Jurkat, Clone E6-1 (cell line): Measurements from ENCODE around the gene DNAJC3.
A peak's percentile ranks its signal among the peaks of the same experiment; 100 is the strongest.

ENCODE experiments used
- DNase-seq: peaks from one replicate; pipeline ENCODE4 v3.0.0-alpha.2; 2011; ENCODE audit warnings: low read depth, low spot score
- H3K4me3 ChIP-seq: 2 replicates; pipeline ENCODE4 v1.5.1; 2011; ENCODE audit warnings: mild to moderate bottlenecking, low read length, control low read depth, moderate library complexity

The DNAJC3 gene

DNA sequence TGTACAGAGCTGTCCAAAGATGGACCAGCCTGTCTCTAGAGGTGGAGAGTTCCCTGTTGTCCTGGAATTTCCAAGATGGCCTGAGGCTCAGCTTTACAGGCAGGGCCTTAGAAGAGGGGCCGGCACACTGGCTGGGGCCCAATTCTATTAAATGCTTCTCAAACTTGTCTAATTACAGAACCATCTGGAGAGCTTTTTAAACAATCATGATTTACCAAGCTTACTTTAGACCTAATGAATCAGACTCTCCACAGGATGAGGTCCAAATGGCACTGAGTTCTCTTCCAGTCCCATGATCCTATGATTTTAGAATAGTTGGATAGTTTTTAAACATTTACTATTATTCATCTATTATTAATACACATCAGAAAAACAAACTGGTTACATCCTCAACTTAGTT is 123.5 kb downstream of the DNAJC3 start:
- DNase-seq, result no peak
- no peak overlapping the region for H3K4me3 ChIP-seq

DNA sequence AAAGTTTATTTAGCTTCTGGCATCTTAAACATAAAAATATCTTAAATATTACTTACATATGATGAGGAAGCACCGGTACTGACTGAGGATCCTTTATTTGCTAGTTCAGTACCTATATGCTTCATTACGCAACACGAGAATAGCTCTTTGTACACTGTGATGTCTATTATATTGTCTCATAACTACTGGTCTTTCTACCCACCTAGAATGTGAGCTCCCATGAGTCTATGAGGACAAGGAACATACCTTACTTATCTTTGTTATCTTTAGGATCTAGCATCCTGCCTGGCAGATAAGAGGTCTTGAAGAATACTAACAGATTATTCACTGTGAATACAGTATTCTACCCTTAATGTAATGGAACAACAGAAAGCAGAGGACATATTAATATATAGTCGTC is 124.9 kb downstream of the DNAJC3 start:
- no peak for DNase-seq
- no peak overlapping the region for H3K4me3 ChIP-seq

DNA sequence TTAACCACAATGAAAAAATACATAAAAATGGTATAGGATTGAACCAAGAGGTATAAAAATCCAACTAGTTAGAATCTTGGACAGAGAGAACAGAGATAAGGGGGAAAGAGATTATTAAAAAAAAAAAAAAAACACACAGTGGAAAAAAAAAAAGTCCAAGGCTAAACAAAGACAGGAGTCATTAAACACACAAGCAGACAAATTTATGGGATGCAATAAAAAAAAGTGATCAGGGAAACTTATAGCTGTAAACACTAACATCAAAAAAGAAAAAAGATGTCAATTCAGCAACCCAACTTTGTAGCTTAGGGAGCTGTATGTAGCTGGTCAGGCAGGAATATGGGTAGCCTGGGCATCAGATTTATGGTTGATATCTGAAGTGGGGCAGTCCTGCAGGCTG is 129.0 kb downstream of the DNAJC3 start:
- no peak overlapping the region for H3K4me3 ChIP-seq
- DNase-seq, result no peak

DNA sequence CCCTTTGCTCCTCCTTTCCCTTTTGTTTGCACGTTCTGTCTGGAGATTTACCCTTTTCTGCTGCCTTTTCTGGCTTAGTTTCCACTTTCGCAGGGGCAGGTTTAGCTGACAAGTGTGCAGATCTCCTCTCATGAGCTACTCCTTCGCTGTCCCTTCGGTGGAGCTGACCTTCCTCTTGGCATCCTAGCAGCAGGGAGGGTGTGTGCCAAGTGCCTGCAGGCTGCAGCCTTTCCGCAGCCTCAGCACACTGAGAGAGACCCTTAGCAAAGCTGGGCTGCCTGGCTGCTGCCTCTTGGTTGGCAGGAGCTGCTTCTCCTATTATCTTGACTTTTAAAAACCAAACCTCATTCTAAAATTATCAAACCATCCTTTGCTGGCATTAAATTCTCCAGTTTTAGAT is 132.5 kb downstream of the DNAJC3 start:
- DNase-seq, result no peak

DNA sequence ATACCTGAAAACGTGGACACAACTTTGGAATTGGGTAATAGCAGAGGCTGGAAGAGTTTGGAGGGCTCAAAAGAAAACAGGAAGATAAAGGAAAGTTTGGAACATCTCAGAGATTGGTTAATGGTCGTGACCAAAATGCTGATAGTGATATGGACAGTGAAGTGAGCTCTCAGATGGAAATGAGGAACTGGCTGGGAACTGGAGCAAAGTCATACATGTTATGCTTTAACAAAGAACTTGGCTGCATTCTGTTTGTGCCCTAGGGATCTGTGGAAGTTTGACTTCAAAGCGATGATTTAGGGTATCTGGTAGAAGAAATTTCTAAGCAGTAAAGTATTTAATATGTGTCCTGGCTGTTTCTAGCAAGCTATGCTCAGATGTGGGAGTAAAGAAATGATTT is 136.2 kb downstream of the DNAJC3 start:
- no peak overlapping the region for H3K4me3 ChIP-seq
- DNase-seq, result no peak

More for the DNA sequence above, 132.5 kb downstream of the DNAJC3 start:
- no peak overlapping the region for H3K4me3 ChIP-seq

DNA sequence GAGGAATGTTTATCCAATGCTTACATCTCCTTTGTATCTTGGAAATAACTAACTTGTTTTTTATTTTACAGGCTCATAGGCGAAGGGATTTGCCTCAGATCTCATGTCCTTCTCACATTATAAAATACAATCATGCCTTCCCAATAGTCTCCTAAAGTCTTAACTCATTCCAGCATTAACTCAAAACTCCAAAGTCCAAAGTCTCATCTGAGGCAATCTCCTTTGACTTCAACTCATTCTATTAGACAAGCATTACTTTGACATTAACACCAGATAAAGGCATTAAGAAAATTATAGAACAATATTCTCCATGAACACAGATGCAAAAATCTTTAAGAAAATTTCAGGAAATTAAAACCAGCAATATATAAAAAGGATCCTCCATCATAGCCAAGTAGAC is 137.6 kb downstream of the DNAJC3 start:
- DNase-seq, result no peak
- no peak overlapping the region for H3K4me3 ChIP-seq

DNA sequence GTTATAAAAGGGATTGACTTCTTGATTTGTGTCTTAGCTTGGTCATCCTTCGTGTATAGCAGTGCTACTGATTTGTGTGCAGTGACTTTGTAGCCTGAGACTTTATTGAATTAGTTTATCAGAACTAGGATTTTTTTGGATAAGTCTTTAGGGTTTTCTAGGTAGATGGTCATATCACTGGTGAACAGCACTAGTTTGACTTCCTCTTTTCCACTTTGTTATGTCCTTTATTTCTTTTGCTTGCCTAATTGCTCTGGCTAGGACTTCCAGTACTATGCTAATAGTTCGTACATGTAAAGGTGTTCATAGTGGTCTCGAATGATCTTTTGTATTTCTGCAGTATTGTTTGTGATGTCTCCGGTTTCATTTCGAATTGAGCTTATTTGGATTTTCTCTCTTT is 145.4 kb downstream of the DNAJC3 start:
- H3K4me3 ChIP-seq, result no peak overlapping the region

DNA sequence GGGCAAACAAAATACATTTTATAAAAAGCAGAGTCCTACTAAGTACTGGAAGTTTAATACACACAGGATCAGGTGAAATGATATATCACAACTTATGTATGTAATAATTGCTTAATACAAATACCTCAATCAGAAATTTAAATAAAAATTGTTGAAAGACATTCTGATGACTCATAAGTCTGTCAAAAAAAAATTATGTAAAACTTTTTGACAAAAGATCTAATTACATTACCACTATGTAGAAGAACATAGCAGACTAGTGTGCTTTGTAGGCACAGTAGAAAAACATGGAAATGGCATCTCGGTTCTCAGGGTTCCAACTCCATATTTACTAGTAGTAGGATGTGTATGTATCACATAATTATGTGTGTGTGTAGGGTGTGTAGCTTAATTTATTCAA is 156.2 kb downstream of the DNAJC3 start:
- DNase-seq, result no peak

More for the DNA sequence above, 145.4 kb downstream of the DNAJC3 start:
- DNase-seq, result no peak

DNA sequence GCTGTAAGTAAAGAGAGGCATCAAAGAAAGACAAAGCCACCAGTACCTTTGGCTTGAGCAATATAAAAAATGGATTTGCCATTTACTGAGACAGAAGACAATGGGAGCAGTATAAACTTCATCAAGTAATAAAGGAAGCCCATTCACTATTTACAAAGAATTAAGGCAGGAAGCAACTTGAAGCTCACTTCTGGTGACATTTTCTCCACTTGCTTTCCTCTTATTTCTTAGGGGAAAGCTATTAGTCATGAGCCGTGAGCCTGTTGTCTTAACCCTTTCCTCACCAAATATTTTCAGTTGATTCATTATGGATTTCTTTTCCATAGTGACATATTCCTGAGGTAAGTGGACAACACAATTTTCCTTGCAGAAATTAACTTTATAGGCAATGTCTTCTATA is 156.8 kb downstream of the DNAJC3 start:
- DNase-seq, result no peak
- no peak overlapping the region for H3K4me3 ChIP-seq

More for the DNA sequence above, 156.2 kb downstream of the DNAJC3 start:
- no peak overlapping the region for H3K4me3 ChIP-seq

DNA sequence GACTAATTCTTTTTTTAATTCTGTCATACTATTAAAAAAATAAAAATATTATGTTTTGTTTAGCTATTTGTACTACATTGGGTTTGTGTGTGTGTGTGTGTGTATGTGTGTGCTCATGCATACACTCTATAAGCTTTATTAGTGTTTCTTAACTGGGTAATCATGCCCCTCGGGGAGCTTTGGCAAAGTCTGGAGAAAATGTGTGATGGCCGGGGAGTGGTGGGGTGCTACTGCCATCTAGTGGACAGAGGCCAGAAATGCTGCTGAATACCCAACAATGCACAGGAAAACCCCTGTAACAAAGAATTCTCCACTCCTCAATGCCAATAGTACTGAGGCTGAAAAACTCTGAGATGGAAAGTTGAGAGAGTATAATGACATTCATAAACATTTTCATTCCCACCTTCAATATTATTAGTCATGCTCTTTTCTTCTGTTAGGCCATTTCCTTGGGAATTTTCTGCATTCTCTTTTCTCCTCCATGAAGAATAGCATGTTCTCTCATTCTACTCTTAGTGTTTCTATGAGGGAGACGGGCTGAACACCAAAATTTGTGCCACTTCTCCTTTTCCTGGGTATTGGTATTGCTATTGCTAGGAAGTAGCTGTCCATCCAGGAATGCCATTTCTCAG is 157.3 kb downstream of the DNAJC3 start:
- DNase-seq, result peak; percentile 49
- no peak overlapping the region for H3K4me3 ChIP-seq

DNA sequence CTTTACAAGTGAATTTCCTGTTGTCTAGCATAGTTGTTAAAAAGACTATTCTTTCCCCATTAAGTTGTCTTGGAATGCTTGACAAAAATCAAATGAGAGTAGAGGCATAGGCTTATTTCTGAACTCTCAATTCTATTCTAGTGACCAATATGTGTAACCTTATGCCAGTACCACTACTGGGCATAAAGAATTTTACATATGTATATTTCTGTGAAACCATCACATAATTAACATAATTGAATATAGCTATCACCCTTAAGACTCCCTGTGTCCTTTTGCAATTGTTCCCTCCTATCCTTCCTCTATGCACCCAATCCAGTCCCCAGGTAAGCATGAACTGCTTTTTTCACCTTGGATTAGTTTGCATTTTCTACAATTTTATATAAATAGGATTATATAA is 165.0 kb downstream of the DNAJC3 start:
- H3K4me3 ChIP-seq, result no peak overlapping the region
- DNase-seq, result no peak

DNA sequence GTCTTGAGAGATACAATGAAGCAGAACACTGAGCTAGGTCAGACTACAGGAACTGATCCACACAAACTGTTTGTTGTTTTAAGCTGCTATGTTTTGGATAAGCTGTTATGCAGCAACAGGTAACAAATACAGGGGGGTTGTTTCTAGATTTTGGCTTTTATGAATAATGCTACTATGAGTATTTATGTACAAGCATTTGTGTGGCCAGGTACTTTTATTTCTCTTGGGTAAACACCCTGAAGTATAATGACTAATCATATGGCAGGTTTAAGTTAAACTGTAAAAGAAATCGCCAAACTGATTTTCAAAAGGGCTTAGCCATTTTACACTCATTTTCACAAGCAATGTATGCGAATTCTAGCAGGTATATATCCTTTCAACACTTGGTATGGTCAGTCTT is 166.0 kb downstream of the DNAJC3 start:
- H3K4me3 ChIP-seq, result no peak overlapping the region
- DNase-seq, result no peak
